Activated naive CD8-positive, alpha-beta T cell (primary cell): ENCODE data around the gene OTUB1.

Experiments
- H3K27ac Mint-ChIP-seq: one replicate; pipeline ENCODE4 v1.8.0; 2021; ENCODE audit warnings: mixed read lengths
- H3K27me3 Mint-ChIP-seq: one replicate; pipeline ENCODE4 v1.8.0; 2021; ENCODE audit warnings: mixed read lengths
- H3K36me3 Mint-ChIP-seq: one replicate; pipeline ENCODE4 v1.8.0; 2021; ENCODE audit warnings: mixed read lengths
- H3K4me1 Mint-ChIP-seq: one replicate; pipeline ENCODE4 v1.8.0; 2021; ENCODE audit warnings: low read depth, mixed read lengths
- H3K4me3 Mint-ChIP-seq: one replicate; pipeline ENCODE4 v1.8.0; 2021; ENCODE audit warnings: mild to moderate bottlenecking, mixed read lengths
- H3K9me3 Mint-ChIP-seq: one replicate; pipeline ENCODE4 v1.8.0; 2021; ENCODE audit warnings: low read depth, mixed read lengths

OTUB1 gene

GRCh38 chr11:64008283-64008913, 22.2 kb downstream of the OTUB1 start:
- Mint-ChIP-seq H3K27ac (no peak overlapping the region), H3K36me3 (peaks cover 3% of the 10 kb centered on the region), H3K4me1 (peaks cover 11% of the 10 kb centered on the region), H3K4me3 (peak overlapping the region; percentile 32), H3K27me3 (peaks cover 12% of the 10 kb centered on the region), H3K9me3 (no peaks in the 10 kb centered on the region)

GRCh38 chr11:64008914-64009633, 22.8 kb downstream of the OTUB1 start:
- no peak overlapping the region for H3K4me3 Mint-ChIP-seq
- H3K27me3 Mint-ChIP-seq: peaks cover 12% of the 10 kb centered on the region
- peaks cover 3% of the 10 kb centered on the region for H3K36me3 Mint-ChIP-seq

GRCh38 chr11:64009710-64010109, 23.5 kb downstream of the OTUB1 start:
- H3K9me3 Mint-ChIP-seq: no peaks in the 10 kb centered on the region
- H3K4me3 Mint-ChIP-seq: no peak overlapping the region
- H3K36me3 Mint-ChIP-seq: peaks cover 3% of the 10 kb centered on the region
- peaks cover 11% of the 10 kb centered on the region for H3K4me1 Mint-ChIP-seq
- no peak overlapping the region for H3K27ac Mint-ChIP-seq
- H3K27me3 Mint-ChIP-seq: peaks cover 12% of the 10 kb centered on the region

More at GRCh38 chr11:64008914-64009633, 22.8 kb downstream of the OTUB1 start:
- H3K27ac Mint-ChIP-seq: no peak overlapping the region
- H3K9me3 Mint-ChIP-seq: no peaks in the 10 kb centered on the region
- peaks cover 11% of the 10 kb centered on the region for H3K4me1 Mint-ChIP-seq

GRCh38 chr11:64010783-64011182, 24.5 kb downstream of the OTUB1 start:
- peaks cover 3% of the 10 kb centered on the region for H3K36me3 Mint-ChIP-seq
- H3K9me3 Mint-ChIP-seq: no peaks in the 10 kb centered on the region
- H3K4me1 Mint-ChIP-seq: peaks cover 11% of the 10 kb centered on the region
- peaks cover 12% of the 10 kb centered on the region for H3K27me3 Mint-ChIP-seq
- no peak overlapping the region for H3K27ac Mint-ChIP-seq
- no peak overlapping the region for H3K4me3 Mint-ChIP-seq

- H3K4me1 Mint-ChIP-seq: peaks cover 11% of the 10 kb centered on the region
- no peaks in the 10 kb centered on the region for H3K9me3 Mint-ChIP-seq
- H3K27ac Mint-ChIP-seq: no peak overlapping the region
- peaks cover 3% of the 10 kb centered on the region for H3K36me3 Mint-ChIP-seq
- H3K27me3 Mint-ChIP-seq: peaks cover 9% of the 10 kb centered on the region
- no peak overlapping the region for H3K4me3 Mint-ChIP-seq
These were observed 25.1 kb downstream of the OTUB1 start for GRCh38 chr11:64011371-64011770.

GRCh38 chr11:64013141-64013896, 27.1 kb downstream of the OTUB1 start:
- H3K27ac Mint-ChIP-seq: no peak overlapping the region
- no peaks in the 10 kb centered on the region for H3K4me1 Mint-ChIP-seq
- no peaks in the 10 kb centered on the region for H3K9me3 Mint-ChIP-seq
- peaks cover 3% of the 10 kb centered on the region for H3K36me3 Mint-ChIP-seq
- no peak overlapping the region for H3K4me3 Mint-ChIP-seq
- H3K27me3 Mint-ChIP-seq: peaks cover 3% of the 10 kb centered on the region

GRCh38 chr11:64014356-64014755, 28.1 kb downstream of the OTUB1 start:
- no peaks in the 10 kb centered on the region for H3K4me1 Mint-ChIP-seq
- peaks cover 3% of the 10 kb centered on the region for H3K36me3 Mint-ChIP-seq
- no peak overlapping the region for H3K27ac Mint-ChIP-seq

GRCh38 chr11:64015510-64015909, 29.3 kb downstream of the OTUB1 start:
- H3K4me1 Mint-ChIP-seq: no peaks in the 10 kb centered on the region
- no peaks in the 10 kb centered on the region for H3K27me3 Mint-ChIP-seq
- no peak overlapping the region for H3K27ac Mint-ChIP-seq
- no peak overlapping the region for H3K4me3 Mint-ChIP-seq
- peaks cover 3% of the 10 kb centered on the region for H3K36me3 Mint-ChIP-seq
- H3K9me3 Mint-ChIP-seq: no peaks in the 10 kb centered on the region

More at GRCh38 chr11:64014356-64014755, 28.1 kb downstream of the OTUB1 start:
- Mint-ChIP-seq H3K9me3 (no peaks in the 10 kb centered on the region), H3K27me3 (no peaks in the 10 kb centered on the region), H3K4me3 (no peak overlapping the region)

GRCh38 chr11:64015935-64016845, 30.0 kb downstream of the OTUB1 start:
- Mint-ChIP-seq H3K4me1 (no peaks in the 10 kb centered on the region), H3K27ac (no peak overlapping the region), H3K36me3 (peaks cover 3% of the 10 kb centered on the region), H3K27me3 (no peaks in the 10 kb centered on the region), H3K4me3 (no peak overlapping the region), H3K9me3 (no peaks in the 10 kb centered on the region)

GRCh38 chr11:64017945-64018224, 31.6 kb downstream of the OTUB1 start:
- no peak overlapping the region for H3K4me3 Mint-ChIP-seq

GRCh38 chr11:64018310-64018709, 32.1 kb downstream of the OTUB1 start:
- Mint-ChIP-seq H3K4me1 (no peaks in the 10 kb centered on the region), H3K27me3 (no peaks in the 10 kb centered on the region), H3K27ac (no peak overlapping the region), H3K9me3 (no peaks in the 10 kb centered on the region), H3K36me3 (no peaks in the 10 kb centered on the region), H3K4me3 (no peak overlapping the region)

More at GRCh38 chr11:64017945-64018224, 31.6 kb downstream of the OTUB1 start:
- no peaks in the 10 kb centered on the region for H3K4me1 Mint-ChIP-seq
- H3K9me3 Mint-ChIP-seq: no peaks in the 10 kb centered on the region
- no peak overlapping the region for H3K27ac Mint-ChIP-seq
- no peaks in the 10 kb centered on the region for H3K36me3 Mint-ChIP-seq
- H3K27me3 Mint-ChIP-seq: no peaks in the 10 kb centered on the region

GRCh38 chr11:64019106-64020037, 33.1 kb downstream of the OTUB1 start:
- no peaks in the 10 kb centered on the region for H3K9me3 Mint-ChIP-seq
- no peaks in the 10 kb centered on the region for H3K4me1 Mint-ChIP-seq
- no peak overlapping the region for H3K27ac Mint-ChIP-seq
- H3K4me3 Mint-ChIP-seq: no peak overlapping the region
- H3K36me3 Mint-ChIP-seq: no peaks in the 10 kb centered on the region
- H3K27me3 Mint-ChIP-seq: no peaks in the 10 kb centered on the region

- no peak overlapping the region for H3K27ac Mint-ChIP-seq
- no peak overlapping the region for H3K4me3 Mint-ChIP-seq
- H3K4me1 Mint-ChIP-seq: no peaks in the 10 kb centered on the region
- no peaks in the 10 kb centered on the region for H3K36me3 Mint-ChIP-seq
- no peaks in the 10 kb centered on the region for H3K27me3 Mint-ChIP-seq
- H3K9me3 Mint-ChIP-seq: no peaks in the 10 kb centered on the region
These were observed 34.9 kb downstream of the OTUB1 start for GRCh38 chr11:64020976-64021756.
